BJ (cell line): ENCODE data around the gene EXPH5. TPM values are rescaled to one million over a fixed set of nuclear protein-coding genes. Genes with fewer than 3 reads are reported as not detected.

Experiments
- CTCF ChIA-PET: fragments of 350-600 bp; formaldehyde crosslinking; extraction: SDS; loops from one replicate; lab custom pipeline; 2021; ENCODE audit warnings: antibody characterized with exemption, inconsistent platforms; lab: Yijun Ruan, JAX
- POLR2A ChIA-PET: fragments of 300-600 bp; sonication (Branson Sonifier 250); formaldehyde crosslinking; extraction: SDS; loops from one replicate; lab custom pipeline; 2021; ENCODE audit warnings: antibody characterized with exemption; lab: Charles Lee
- DNase-seq: peaks from one replicate; pipeline ENCODE4 v3.0.0-alpha.2; 2011; ENCODE audit warnings: low read depth
- H3K27me3 ChIP-seq: 2 replicates; pipeline ENCODE4 v1.6.0; 2011; ENCODE audit warnings: low read length; ENCODE audit not compliant: control insufficient read depth, insufficient read depth
- H3K36me3 ChIP-seq: 2 replicates; pipeline ENCODE4 v1.5.1; 2011; ENCODE audit warnings: low read length; ENCODE audit not compliant: control insufficient read depth, insufficient read depth
- H3K4me3 ChIP-seq: 2 replicates; pipeline ENCODE4 v1.5.1; 2011; ENCODE audit warnings: low read depth, mild to moderate bottlenecking, control low read depth, low read length
- polyA plus RNA-seq: library from polyadenylated mRNA; depleted of rRNA; stranded (reverse); fragments of >200 nt; gene quantifications from 2 replicates; pipeline ENCODE4 v1.2.3, GENCODE V29; 2011
- TF ChIP-seq, protein P1 (sequence below): IDR thresholded peaks from 2 replicates; pipeline ENCODE4 v1.5.1; 2011; ENCODE audit warnings: low read depth, mild to moderate bottlenecking, control low read depth, inconsistent platforms, low read length, moderate library complexity; ENCODE audit not compliant: insufficient read depth

EXPH5 gene
- polyA plus RNA-seq, 1 experiment: 0.38 TPM

DNA sequence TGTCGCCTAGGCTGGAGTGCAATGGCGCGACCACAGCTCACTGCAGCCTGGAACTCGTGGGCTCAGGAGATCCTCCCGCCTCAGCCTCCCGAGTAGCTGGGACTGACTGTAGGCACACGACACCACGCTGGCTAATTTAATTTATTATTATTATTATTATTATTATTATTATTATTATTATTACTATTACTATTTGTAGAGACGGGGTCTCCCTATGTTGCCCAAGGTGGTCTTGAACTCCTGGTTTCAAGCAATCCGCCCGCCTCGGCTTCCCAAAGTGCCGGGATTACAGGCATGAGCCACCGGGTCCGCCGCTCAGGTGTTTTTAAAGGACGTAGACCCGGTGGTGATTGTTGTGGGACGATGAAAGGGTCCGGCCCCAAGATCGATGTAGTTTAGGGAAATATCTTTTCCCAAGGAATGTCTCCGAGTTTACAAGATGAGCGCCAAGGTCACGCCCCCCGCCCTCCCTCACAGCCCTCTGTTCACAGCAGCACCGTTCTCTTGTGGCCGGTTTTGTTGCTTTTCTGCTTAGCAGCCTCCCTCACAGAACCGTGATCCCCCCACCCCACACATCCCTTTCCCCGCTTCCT is 94.7 kb downstream of the EXPH5 start:
- ChIA-PET POLR2A (no interaction called here), CTCF (no interaction called here)
- Histone ChIP-seq H3K4me3 (peak overlapping the region; percentile 57), H3K27me3 (no peaks in the 10 kb centered on the region), H3K36me3 (no peaks in the 10 kb centered on the region)
- TF ChIP-seq, protein P1, sequence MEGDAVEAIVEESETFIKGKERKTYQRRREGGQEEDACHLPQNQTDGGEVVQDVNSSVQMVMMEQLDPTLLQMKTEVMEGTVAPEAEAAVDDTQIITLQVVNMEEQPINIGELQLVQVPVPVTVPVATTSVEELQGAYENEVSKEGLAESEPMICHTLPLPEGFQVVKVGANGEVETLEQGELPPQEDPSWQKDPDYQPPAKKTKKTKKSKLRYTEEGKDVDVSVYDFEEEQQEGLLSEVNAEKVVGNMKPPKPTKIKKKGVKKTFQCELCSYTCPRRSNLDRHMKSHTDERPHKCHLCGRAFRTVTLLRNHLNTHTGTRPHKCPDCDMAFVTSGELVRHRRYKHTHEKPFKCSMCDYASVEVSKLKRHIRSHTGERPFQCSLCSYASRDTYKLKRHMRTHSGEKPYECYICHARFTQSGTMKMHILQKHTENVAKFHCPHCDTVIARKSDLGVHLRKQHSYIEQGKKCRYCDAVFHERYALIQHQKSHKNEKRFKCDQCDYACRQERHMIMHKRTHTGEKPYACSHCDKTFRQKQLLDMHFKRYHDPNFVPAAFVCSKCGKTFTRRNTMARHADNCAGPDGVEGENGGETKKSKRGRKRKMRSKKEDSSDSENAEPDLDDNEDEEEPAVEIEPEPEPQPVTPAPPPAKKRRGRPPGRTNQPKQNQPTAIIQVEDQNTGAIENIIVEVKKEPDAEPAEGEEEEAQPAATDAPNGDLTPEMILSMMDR: no peak
- no peak for DNase-seq

DNA sequence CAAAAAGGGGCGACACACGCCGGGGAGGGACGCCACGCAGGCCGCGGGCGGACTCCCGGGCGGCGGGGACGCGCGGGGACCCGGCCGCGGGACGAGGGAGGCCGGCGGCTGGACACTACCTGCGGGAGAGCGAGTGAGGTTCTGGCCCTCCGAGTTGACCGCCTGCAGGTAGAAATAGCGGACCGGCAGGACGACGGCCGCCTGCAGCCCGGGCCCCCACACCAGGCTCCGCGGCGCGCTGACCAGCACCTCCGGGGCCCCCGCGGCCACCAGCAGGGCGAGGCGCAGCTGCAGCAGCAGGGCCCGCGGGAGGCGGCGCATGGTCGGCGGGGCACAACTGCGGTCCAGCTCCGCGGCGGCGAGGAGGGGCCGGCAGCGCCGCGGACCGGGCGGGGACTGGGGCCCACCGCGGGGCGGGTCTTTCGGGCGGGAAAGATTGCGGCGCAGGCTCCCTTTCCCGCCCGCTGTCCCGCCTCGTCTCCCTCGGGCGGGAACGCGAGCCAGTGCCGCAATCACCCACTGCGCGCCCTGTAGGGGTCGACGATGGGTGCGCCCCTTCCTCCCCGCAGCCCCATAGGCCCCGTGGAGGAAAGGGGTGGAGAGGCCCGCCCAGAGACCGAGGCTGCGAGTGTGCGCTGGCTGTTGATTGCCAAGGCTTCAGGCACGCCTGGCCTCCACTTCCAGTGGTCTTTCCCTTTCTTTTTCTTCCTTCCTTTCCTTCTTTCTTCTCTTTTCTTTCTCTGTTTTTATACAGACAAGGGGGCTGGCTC is 95.3 kb downstream of the EXPH5 start, which contains the start of gene POGLUT3:
POGLUT3 (minus strand) TSS at position 339 of the 770 bp plus-strand sequence; CDS start at position 321, 18 bp downstream.
- Histone ChIP-seq H3K27me3 (no peaks in the 10 kb centered on the region), H3K36me3 (no peaks in the 10 kb centered on the region), H3K4me3 (peak within 1 kb of the TSS; percentile 57)
- no peak for DNase-seq
- TF ChIP-seq, protein P1: no peak
- ChIA-PET CTCF (no interaction called here), POLR2A (no interaction called here)

DNA sequence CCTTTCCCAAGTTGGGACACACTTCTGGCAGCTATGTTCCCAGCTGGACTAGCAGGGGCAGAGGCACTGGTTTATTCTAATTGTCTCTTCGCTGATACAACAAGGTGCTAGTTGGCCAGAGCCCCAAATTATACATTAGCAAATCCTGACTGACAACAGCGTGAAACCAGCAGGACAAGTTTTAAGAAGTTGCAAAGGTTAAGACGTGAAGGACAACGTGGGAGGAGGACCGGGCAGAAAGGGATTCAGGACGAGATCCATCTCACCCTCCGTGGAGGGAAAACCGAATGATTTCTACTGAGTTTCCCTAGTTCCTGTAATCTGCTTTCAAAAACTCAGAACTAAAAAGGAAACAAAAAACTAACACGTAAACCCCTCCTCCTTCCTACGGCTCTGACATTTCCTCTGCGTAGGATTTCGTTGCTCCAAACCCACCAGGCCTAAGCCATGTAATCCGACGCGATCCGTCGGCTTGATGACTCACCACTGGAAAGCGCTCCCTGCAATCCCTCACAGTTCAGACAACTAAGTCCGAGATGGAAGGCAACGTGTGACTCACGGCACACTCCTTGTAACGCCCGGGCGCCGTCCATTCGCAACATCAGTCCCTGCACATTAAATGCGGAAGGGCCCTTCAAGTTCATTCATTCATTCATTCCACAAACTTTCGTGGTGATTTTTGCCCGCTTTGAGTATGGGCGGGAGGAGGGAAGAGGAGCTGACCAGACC is 96.1 kb downstream of the EXPH5 start:
- TF ChIP-seq, protein P1: no peak
- CTCF ChIA-PET: no interaction called here
- peak overlapping the region; percentile 57 for H3K4me3 ChIP-seq
- POLR2A ChIA-PET: no interaction called here
- no peaks in the 10 kb centered on the region for H3K27me3 ChIP-seq
- peak; percentile 95 for DNase-seq
- H3K36me3 ChIP-seq: no peaks in the 10 kb centered on the region

DNA sequence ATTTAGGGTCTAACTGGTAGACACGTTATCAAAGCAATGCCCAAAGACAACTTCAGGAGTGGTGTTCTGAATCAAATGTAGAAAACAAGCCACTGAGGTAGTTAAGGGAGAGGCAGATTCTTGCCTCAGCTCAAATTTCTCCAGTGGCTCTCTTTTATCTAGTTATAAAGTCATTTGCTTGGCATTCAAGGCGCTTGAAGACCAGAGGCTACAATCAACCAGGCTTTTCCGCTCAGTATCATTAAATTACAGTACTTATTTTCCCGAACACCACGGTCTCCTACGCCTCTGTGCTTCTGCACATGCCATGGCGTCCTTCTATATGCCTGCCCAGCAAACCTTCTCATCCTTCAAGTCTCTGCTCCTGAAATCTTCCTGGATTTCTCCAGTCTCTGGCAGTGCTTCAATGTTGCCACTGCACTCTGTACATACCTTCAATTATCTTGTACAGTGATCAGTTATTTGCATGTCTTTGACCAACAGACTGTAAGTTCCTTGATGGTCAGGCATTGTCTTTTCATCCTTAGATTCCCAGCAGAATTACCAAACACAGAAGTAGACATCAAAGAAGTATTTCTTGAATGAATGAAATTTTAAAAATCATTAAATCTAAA is 96.8 kb downstream of the EXPH5 start:
- H3K27me3 ChIP-seq: no peaks in the 10 kb centered on the region
- ChIA-PET POLR2A (no interaction called here), CTCF (no interaction called here)
- TF ChIP-seq, protein P1: no peak
- H3K36me3 ChIP-seq: no peaks in the 10 kb centered on the region
- DNase-seq: no peak
- H3K4me3 ChIP-seq: peak overlapping the region; percentile 57
